Left forelimb (tissue), 1 donor: ENCODE data around the gene MYH14.

Experiments used
- DNase-seq: peaks from one replicate; pipeline ENCODE4 v3.0.0-alpha.2; 2018; ENCODE audit warnings: low spot score

The MYH14 gene

DNA sequence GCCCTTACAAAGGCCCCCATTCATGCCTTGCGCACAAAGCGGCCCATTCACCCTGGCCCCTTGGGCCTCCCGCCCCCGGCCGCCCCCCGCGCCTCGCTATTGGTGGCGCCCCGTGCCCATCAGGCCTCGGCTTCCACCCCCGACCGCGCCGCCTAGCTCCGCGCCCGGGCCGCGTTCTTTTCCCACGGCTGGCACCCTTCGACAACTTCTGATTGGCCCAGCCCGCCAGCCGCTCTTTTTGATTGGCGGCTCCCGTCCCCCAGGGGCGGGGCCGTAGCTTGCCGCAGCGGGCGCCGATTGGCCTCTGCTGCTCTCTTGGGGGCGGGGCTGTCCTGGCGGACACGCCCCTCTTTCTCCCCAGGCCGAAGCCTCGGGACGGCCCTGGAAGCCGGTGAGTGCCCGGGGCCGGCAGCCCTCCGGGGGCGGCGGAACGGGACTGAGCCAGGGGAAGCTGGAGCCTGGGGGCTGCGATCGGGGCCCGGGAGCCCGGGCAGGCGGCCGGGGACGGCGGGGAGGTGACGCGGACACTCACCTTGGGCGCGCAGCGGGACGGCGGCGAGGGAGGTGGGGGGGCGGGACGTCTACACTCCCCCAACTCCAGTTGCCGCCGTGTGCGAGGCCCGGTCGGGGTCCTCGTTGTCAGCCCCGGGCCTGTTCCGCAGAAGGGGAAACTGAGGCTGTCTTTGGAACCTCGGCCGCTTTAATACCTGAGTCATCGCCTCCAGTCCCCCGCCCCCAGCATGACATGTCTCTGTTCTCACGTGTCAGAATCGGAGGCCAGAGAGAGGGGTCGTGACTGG lies at the start of gene MYH14:
MYH14 (plus strand) TSS at position 342 of the 800 bp plus-strand sequence. CDS start 6,744 bp downstream, outside the sequence.
- DNase-seq: peak; percentile 81

DNA sequence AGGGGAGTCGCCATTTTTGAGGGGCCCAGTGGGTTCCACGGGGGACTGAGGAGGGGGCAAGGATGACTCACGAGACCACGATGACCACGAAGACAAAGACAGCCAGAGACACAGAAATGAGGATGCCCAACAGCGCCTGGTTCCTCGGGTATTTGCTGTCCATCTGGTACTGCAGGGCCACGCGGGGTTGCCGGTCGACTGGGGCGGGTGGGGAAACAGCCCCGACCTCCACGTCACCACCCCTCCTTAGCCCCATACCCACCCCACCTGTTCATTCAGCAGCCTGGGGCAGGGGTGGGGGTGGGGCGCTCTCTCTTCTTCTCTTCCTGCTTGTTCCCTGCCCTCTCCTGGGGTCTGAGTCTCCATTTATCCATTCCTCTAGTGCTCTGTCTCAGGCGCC lies 48.9 kb upstream of the MYH14 start:
- no peak for DNase-seq

DNA sequence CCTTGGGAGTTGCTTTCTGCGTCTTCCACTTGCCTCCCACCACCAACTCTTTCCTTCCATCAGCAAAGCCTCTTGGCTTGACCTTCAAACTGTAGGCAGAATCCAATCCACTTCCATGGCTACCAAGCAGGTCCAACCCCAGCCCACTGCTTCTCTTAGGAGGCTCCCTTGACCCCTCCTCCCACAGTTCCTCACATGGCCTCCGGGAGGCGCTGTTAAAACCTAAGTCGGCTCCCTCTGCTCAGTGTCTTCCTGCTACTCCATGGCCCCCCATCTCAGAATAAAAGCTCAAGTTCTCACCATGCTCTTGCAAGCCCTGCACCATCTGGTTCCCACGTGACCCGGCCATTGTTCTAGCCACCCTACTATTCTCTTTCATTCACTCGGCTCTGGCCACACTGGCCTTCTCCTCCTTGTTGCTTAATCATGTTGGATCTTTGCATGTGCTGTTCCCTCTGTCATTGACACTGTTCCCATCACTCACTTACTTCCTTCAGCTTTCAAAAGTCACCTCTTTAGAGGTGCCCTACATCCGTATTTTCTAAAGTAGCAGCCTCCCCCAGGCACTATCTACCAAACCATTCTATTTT lies 47.8 kb upstream of the MYH14 start:
- DNase-seq: no peak

DNA sequence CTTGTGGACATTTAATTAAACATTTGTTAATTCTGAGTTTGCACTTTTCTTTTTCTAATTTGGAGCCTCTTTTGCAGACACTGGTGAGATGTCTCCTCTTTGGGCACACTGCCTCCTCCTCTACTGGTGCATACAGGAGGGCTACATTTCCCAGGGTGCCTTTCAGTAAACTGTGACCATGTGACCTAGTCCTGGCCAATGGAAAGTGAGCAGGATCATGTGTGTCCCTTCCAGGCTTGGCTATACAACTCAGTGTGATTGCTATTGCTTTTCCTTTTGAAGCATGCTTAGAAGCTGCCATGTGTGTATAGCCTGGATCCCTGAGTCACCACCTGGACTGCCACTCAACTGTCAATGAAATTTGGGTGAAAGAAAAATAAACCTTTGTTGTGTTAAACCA lies 44.8 kb upstream of the MYH14 start:
- no peak for DNase-seq

DNA sequence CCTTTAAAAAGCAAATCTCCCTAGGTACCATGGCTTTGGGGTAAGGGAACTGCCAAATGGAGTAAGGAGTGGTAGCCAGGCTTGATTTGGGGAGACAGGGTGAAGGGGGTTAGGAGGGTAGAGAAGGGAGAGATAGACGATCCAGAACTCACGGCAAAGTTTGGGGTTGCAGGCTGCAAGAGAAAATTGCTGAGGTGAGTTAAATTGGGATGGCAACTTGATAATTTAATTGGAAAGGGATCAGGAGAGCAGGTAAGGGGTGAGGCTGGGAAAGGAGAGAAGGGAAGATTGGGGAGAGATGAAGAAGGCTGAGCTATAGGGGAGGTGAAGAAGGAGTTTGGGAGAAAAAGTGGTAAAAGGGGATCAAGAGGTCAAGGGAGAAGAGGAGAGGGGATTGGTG lies 44.3 kb upstream of the MYH14 start:
- no peak for DNase-seq

DNA sequence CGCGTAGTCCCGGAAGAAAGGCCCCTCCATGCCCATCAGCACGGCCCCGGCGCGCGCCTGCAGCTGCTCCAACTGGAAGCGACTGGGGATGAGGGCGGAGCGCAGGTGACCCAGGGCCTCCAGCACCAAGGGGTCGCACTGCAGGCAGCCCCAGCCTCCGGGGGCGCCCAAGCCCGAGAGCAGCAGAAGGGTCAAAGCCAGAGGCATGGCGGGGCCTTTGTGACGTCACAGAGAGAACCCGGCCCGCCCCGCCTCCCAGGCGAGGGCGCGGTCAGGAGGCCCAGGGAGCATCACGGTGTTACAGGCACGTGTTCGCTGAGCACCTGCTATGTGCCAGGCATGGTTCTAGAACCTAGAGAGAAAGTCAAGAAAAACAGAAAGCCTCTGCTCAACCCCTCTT lies 40.4 kb upstream of the MYH14 start, which contains the start of gene IZUMO2:
IZUMO2 (minus strand) TSS at position 294 of the 400 bp plus-strand sequence; CDS start at position 207, 87 bp downstream.
- no peak for DNase-seq

DNA sequence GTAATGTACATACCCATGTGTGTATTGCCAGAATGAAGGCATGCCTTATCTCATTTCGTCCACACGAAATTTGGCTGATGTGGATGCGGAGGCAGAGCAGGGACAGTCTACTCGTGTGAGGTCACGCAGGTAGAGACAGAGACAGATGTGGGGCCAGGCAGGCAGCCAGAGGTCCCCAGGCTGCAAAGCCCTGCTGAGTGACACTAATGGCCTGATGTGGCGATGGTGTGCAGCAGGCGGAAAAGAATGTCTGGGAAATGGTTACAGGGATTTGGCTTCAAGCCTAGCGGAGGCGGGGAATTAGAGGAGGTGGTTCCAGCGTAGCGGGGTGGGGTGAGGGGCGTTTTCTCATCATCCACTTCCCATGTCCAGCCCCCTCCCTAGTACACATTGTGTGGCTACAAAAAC lies 36.1 kb upstream of the MYH14 start:
- no peak for DNase-seq

DNA sequence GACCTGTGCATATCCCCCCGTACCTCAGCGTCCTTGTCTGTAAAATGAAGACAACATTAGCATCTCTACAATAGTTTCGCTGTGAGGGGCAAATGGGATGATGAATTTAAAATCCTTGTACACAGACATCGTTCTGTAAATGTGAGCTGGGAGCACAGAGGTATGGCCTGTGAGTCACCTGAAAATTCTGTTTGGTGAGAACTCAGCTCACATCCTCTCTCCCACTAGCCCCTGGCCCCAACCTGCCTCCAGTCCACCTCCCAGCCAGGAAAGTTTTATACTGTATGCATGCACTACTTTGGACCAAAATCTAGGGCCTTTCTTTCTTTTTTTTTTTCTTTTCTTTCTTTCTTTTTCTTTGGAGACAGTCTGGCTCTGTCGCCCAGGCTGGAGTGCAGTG lies 31.7 kb upstream of the MYH14 start:
- no peak for DNase-seq

DNA sequence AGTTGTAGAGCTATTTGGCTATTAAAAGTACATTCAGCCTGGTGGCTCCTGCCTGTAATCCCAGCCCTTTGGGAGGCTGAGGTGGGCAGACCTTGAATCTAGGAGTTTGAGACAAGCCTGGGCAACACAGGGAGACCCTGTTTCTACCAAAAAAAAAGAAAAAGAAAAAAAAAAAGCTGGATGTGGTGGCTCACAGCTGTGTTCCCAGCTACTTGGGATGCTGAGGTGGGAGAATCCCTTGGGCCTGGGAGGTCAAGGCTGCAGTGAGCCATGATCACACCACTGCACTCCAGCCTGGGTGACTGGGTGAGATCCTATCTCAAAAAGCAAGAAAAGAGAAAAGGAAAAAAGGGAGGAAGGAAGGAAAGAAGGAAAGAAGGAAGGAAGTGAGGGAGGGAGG lies 30.7 kb upstream of the MYH14 start:
- no peak for DNase-seq

DNA sequence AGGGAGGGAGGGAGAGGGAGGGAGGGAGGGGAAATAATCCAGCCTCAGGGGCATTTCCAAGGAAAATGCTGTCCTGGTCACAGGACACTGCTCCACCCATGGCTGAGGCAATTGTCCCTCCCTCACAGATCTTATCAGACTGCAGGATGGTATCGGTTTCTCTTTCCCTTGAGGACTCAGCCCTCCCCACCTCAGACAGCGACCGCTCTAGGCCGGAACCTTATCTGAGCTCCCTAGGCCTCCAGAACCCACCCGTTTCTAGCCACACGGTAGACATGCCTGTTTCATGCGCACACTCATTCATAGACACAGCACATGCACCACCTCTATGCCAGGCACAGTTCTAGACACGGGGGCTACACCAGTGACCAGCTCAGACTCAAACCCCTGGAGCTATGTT lies 30.3 kb upstream of the MYH14 start:
- no peak for DNase-seq

DNA sequence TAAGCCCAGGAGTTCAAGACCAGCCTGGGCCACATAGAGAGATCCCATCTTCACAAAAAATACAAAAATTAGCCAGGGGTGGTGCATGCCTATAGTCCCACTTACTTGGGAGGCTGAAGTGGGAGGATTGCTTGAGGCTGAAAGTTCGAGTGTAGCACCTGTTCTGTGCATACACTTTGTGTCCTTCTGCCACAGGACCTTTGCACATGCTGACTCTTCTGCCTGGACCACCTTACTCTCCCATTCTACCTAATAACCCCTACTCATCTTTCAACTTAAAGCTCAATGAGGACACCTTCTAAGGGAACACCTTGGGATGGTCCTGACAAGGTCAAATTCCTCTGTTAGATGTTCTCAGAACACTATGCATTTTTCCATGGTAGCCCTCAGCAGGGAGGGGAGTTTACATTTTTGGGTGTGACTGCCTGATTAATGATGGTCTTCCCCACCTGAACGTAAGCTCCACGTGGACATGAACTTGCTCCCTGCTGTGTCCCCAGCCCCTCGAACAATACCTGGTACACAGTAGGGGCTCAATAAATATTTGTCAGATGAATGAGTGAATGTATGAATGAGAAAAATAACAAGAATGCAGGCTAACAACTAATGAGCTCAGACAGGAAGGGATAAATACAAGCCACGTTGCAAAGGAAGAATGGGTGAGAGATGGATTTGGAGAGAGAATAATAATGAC lies 29.2 kb upstream of the MYH14 start:
- DNase-seq: no peak

DNA sequence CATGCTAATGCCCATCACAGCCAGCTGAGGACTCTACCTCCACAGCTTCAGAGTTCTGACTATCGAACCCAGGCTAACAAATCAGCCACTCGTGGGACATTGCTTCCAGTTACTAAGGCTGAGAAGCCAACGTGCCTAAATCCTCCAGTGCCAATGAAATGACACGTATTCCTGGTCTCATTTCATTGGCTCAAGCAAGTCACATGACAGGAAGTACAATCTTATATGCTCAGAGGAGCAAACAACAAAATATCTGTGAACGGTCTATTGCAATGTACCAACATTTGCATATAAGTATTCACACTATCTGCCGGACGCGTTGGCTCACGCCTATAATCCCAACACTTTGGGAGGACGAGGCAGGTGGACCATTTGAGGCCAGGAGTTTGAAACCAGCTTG lies 27.5 kb upstream of the MYH14 start:
- no peak for DNase-seq

DNA sequence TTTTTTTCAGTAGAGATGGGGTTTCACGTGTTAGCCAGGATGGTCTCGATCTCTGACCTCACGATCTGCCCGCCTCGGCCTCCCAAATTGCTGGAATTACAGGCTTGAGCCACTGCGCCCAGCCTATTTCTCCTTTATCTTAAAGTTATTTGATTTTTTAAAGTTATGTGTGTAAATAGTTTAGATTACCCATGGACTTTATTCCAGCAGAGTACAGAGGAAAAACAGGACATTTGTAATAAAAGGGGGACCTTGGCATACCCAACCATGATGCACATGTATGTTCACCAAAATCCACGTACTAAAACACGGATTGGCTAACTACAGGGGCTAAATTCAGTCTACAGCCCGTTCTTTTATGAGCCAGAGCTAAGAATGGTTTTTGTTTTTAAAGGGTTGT lies 26.6 kb upstream of the MYH14 start:
- DNase-seq: no peak

DNA sequence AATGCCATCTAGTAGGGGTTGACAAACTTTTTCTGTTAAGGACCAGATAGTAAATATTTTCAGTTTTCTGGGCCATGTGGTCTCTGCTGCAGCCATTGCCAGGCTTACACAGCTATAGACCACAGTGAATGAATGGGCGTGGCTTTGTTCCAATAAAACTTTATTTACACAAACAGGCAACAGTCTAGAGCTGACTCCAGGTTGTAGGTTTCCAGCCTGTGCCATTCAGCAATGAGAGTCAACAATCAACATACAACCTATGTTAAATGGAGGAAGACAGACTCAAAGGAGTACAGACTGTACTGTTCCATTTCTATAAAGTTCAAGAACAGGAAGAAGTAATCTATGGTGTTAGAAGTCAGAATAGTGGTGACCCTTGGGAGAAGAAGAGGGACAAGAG lies 25.1 kb upstream of the MYH14 start:
- DNase-seq: no peak

DNA sequence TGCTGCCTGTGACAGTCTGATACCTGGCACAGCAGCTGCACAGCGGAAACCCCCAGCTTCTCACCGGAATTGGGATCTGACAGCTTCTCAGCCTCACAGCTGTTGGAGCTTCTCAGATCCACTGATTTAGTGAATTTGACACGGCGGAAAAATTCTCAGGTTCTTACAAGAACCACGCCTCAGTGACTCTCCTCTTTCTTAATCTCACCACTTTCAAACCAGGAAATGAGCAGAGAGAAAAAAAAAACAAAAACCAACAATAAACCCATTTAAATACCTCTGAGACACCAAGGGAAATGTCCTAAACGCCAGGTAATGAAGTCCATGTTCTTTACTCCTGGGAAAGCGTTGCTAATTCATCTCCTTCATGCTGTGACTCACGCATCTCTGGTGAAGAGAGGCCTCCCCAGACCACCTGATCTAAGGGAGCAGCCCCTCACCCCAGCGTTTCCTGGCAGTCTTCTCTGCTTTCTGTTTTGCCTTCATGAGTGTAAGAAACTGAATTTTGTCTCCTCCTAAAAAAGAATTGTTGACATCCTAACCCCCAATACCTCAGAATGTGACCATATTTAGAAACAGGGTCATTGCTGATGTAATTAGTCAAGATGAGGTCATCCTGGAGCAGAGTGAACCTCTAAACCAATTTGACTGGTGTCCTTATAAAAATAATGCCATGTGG lies 24.4 kb upstream of the MYH14 start:
- DNase-seq: no peak

DNA sequence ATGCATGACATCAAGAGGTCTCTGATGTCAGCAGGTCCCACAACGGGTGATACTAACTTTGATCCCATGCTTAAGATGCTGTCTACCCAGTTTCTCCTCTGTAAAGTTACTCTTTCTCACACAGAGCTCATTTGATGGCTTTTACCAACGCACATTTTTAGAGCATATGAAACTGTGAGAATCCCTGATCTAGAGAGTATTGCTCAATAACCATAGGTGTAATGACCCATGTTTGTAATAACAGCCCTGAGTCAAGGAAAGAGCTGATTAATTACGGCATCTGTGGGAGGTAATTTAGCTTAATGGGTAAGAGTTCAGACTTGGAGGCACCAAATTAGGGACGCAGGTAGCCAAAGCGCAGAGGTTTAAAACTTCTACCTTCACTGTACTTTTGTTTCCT lies 22.3 kb upstream of the MYH14 start:
- no peak for DNase-seq

DNA sequence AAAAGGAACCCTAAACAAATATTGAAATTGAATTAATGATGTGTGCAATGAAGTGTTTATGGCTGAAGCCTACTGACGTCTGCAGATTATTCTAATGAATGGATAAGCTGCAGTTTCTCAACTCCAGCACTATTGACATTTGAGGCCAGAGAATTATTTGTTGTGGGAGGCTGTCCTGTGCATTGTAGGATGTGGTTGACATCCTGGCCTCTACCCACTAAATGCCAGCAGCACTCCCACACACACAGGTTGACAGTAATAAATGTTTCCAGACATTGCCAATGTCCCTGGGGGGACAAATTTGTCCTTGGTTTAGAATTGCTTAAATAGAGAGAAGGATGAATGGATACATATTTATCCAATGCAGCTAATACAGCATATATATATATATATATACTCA lies 19.2 kb upstream of the MYH14 start:
- DNase-seq: no peak

DNA sequence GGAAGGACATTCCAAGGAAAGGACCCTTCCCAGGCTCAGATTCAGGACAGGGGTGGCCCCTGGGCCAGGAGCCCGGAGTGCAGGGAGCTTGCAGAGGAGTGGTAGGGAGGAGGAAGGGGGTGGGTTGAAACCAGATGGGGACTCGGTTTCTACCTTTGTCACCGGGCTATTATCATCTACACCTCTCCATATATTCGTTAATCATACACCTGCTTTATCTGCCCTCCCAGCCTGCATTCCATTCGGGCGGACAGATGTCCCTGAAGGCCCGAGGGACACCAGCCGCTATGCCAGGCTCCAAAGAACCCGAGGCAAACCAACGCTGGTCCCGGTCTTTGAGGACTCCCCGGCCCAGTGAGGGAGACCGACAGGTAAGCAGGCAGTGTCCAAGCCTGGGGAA lies 15.5 kb upstream of the MYH14 start:
- no peak for DNase-seq

DNA sequence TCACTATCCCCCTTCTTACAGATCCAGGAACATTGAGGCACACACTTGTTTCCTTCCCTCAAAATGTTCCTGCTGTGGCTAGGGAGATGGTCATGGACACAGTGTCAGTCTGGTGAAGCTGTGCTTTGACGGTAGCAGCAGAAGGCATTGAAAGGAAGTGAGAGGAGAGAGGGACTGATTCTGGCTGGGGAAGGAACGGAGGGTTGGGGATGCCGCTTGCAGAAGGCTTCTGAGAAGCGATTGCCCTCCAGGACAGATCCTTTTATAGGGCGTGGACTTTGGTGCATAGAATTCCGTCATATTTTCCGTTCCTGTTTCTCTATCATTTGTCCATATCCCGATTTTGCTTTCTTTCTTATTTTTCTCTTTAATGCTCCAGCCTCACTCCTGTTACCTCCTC lies 14.1 kb upstream of the MYH14 start:
- no peak for DNase-seq

DNA sequence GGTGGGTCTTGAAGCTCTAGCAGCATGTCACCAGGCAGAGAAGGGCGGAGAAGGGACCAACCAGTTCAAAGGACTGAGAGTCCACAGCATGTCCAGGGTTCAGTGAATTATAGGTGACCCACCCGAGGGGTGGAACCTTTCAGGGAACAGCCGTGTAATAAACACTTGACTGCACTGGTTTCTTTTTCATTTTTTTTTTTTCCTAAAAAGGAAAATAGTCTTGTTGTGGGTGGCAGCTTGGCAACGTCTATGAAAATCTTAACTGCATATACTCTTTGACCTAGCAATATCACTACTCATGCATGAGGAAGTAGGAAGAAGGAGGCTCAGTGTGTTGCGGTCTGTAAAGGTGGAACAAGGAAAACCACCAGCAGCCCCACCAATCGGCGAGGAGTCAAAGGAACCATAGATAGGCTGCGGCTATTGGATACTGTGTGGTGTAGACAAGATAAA lies 13.0 kb upstream of the MYH14 start:
- DNase-seq: no peak

DNA sequence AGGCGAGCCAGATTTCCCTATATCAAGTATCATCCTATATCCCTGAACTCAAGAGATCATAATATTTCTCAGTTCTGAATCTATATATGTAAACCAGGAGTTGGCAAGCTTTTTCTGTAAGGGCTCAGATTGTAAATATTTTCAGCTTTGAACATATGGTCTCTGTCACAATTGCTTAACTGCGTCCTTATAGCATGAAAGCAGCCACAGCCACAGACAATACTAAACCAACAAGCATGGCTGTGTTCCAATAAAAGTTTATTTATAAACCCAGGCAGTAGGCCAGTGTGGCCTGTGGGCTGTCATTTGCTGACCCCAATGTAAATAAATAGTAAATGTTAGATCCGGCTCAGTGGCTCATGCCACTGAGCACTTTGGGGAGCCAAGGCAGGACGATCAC lies 12.2 kb upstream of the MYH14 start:
- DNase-seq: no peak

DNA sequence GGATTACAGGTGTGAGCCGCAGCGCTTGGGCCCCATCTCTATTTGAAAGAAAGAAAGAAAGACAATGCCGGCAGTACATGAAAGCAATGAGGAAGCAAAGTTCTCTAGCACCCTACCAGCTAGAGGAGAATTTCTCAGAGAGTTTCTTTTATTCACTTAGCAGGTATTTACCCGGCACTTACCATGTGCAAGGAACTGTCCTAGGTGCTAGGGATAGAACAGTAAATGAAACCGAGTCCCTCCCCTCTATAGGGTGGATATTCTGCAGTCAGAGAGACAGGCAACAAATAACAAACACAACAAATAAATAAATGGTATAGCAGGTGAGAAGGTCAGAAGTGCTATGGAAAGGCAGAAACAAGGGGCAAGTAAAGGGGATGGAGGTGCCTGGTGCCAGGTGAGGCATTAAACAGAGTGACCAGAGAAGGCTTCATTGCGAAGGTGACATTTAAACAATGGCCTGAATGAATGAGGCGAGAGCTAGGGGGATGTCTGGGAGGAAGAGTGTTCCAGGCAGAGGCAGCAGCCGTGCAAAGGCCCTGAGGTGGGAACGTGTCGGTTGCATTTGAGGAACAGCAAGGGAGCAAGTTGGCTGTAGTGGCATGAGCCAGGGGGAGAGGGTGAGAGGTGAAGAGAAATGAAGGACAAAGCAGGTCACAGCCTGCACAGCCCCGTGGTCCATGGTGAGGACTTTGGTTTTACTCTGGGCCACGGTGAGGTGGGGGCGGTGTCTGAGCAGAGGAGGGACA lies 10.8 kb upstream of the MYH14 start:
- no peak for DNase-seq
